GM12878 (cell line): ENCODE results near the gene SMG5. TPM values are rescaled to one million over a fixed set of nuclear protein-coding genes. Genes with fewer than 3 reads are reported as not detected.

ENCODE experiments used
- BCL3 ChIP-seq: IDR thresholded peaks from 2 replicates; pipeline ENCODE4 v1.6.1; 2011; ENCODE audit warnings: borderline replicate concordance, low read depth, mild to moderate bottlenecking, moderate library complexity, low read length; ENCODE audit not compliant: insufficient read depth, poor library complexity, severe bottlenecking
- CUX1 ChIP-seq: IDR thresholded peaks from 2 replicates; pipeline ENCODE4 v1.6.1; 2012; ENCODE audit warnings: improper control_type of control experiment, low read depth, low read length; ENCODE audit not compliant: insufficient replicate concordance
- DPF2 ChIP-seq: fragments of 450-650 bp; IDR thresholded peaks from 2 replicates; pipeline ENCODE4 v1.6.1; 2017; ENCODE audit warnings: mild to moderate bottlenecking
- GATAD2B ChIP-seq: fragments of 450-650 bp; conservative IDR thresholded peaks from 2 replicates; pipeline ENCODE4 v1.6.1; 2017; ENCODE audit warnings: low read depth, mild to moderate bottlenecking, moderate library complexity
- NKRF ChIP-seq: fragments of 450-650 bp; conservative IDR thresholded peaks from 2 replicates; pipeline ENCODE4 v1.6.1; 2017; ENCODE audit warnings: mild to moderate bottlenecking, moderate library complexity
- RAD51 ChIP-seq: fragments of 450-650 bp; IDR thresholded peaks from 2 replicates; pipeline ENCODE4 v1.6.1; 2016; ENCODE audit warnings: moderate library complexity, mild to moderate bottlenecking, inconsistent platforms
- RB1 ChIP-seq: fragments of 450-650 bp; formaldehyde crosslinking; IDR thresholded peaks from 2 replicates; pipeline ENCODE4 v1.6.1; 2017; ENCODE audit warnings: mild to moderate bottlenecking, borderline replicate concordance
- SIN3A ChIP-seq: IDR thresholded peaks from 2 replicates; pipeline ENCODE4 v1.6.1; 2012; ENCODE audit warnings: low read depth, low read length, improper control_type of control experiment
- STAT3 ChIP-seq: IDR thresholded peaks from 2 replicates; pipeline ENCODE4 v1.6.1; 2011; ENCODE audit warnings: low read depth, low read length, improper control_type of control experiment
- SUZ12 ChIP-seq: fragments of 200-600 bp; sonication (generic); IDR thresholded peaks from one replicate; pipeline ENCODE4 v1.6.1; 2018; ENCODE audit warnings: antibody characterized with exemption, mild to moderate bottlenecking; ENCODE audit not compliant: unreplicated experiment
- ZBTB4 ChIP-seq: fragments of 450-650 bp; formaldehyde crosslinking; IDR thresholded peaks from 2 replicates; pipeline ENCODE4 v1.4.0; 2022; ENCODE audit warnings: mild to moderate bottlenecking, moderate library complexity
- ZNF687 ChIP-seq: fragments of 450-650 bp; IDR thresholded peaks from 2 replicates; pipeline ENCODE4 v1.6.1; 2017; ENCODE audit warnings: mild to moderate bottlenecking, moderate library complexity
- ZSCAN29 ChIP-seq: fragments of 450-650 bp; IDR thresholded peaks from 2 replicates; pipeline ENCODE4 v1.6.1; 2017; ENCODE audit warnings: mild to moderate bottlenecking, moderate library complexity
- polyA plus RNA-seq, 11 experiments: library from polyadenylated mRNA; depleted of rRNA in 4 of 11; unstranded in 6 of 11; stranded (reverse) in 5 of 11; fragments of >200 nt; fragmentation: Nextera tagmentation in 4 of 11; fragmentation: Illumina TruSeq in 1 of 11; extraction: Ambion mirVana in 4 of 11; extraction: Trizol in 1 of 11; gene quantifications; 1 replicate in 1 of 11; 2 replicates in 10 of 11; pipeline versions ENCODE4 v1.2.1 to v1.2.3, GENCODE V29; 2011 to 2016; ENCODE audit warnings: inconsistent platforms in 2 of 11, missing spikeins in 2 of 11, low read depth in 1 of 11
- total RNA-seq, 4 experiments: library from RNA; depleted of rRNA in 3 of 4; stranded (reverse); fragments of >200 nt in 3 of 4; fragmentation: Illumina TruSeq in 1 of 4; extraction: Trizol in 1 of 4; gene quantifications; 2 replicates each; pipeline versions ENCODE4 v1.2.1 to v1.2.3, GENCODE V29; 2013 to 2021

The SMG5 gene
- total and polyA plus RNA-seq, 10 of the 15 experiments (the other 5 are each of a cell fraction or from before 2014, with no cell fraction given), result 0.76 to 61.5 (median 48.8) TPM

- TF ChIP-seq ZBTB4 (CRISPR knock-in tag), result no peak
- no peak for TF ChIP-seq SUZ12
- peak; percentile 61; the same call in 1 of the 2 replicates for TF ChIP-seq GATAD2B
- no peak for TF ChIP-seq ZSCAN29
- TF ChIP-seq BCL3, result no peak
- peak; percentile 96 for TF ChIP-seq SIN3A
- no peak for TF ChIP-seq CUX1
- TF ChIP-seq DPF2, result no peak
- TF ChIP-seq STAT3, result no peak
- peak; percentile 99 for TF ChIP-seq RAD51
- no peak for TF ChIP-seq RB1
- TF ChIP-seq NKRF, result peak; percentile 95
- TF ChIP-seq ZNF687, result peak; percentile 47
Measured at GRCh38 chr1:156295391-156295947, 12.8 kb upstream of the SMG5 start, which contains the start of gene GLMP (continued).
